Measurements from ENCODE around the gene SOHLH2. TPM values are rescaled to one million over a fixed set of nuclear protein-coding genes. Genes with fewer than 3 reads are reported as not detected.

SOHLH2 gene
- total and polyA plus RNA-seq, 2 of the 4 experiments (the other 2 are of a cell fraction): 0.17 to 0.18 TPM

GRCh38 chr13:36134632-36135031 is 79.7 kb downstream of the SOHLH2 start:
- no peak overlapping the region for H4K91ac ChIP-seq (ENCODE audit: insufficient read depth, low read depth, low read length)
- H2AFZ ChIP-seq (replicated peaks; ENCODE audit: low read length, poor library complexity): no peak overlapping the region
- no peak overlapping the region for H3K4me2 ChIP-seq (ENCODE audit: low read depth, low read length)
- no peak overlapping the region for H3K4ac ChIP-seq (ENCODE audit: low read depth, low read length)
- H3K27me3 ChIP-seq (ENCODE audit: control insufficient read depth, insufficient read depth, low read length): peaks cover 23% of the 10 kb centered on the region
- no peak overlapping the region for H3K23ac ChIP-seq (ENCODE audit: low read depth, low read length)
- H3K9ac ChIP-seq (ENCODE audit: low read depth, low read length): no peak overlapping the region
- no peaks in the 10 kb centered on the region for H3K79me1 ChIP-seq (ENCODE audit: low read depth in 1 of 2, low read length in 2 of 2)
- no peak overlapping the region for H3K27ac ChIP-seq (ENCODE audit: insufficient read depth, low read length)
- no peaks in the 10 kb centered on the region for H4K20me1 ChIP-seq (ENCODE audit: insufficient read depth, low read length)
- H4K8ac ChIP-seq (ENCODE audit: low read depth in 2 of 2, low read length in 2 of 2): no peak overlapping the region
- POLR2A ChIA-PET (ENCODE audit: unreplicated experiment): no interaction called here
- H3K56ac ChIP-seq (ENCODE audit: extremely low read depth, insufficient read depth, low read length): no peak overlapping the region
- CTCF ChIA-PET: no interaction called here
- dilution Hi-C loops (cut with HindIII; ENCODE audit: low sequenced_read_pairs, unreplicated experiment) (no loop called here), intact Hi-C loops (cut with micrococcal nuclease) (no loop called here), in situ Hi-C loops (cut with MboI; ENCODE audit: low sequenced_read_pairs) (no loop called here)
- no peak overlapping the region for H3K14ac ChIP-seq (replicated peaks; ENCODE audit: low read depth, low read length)
- no peak overlapping the region for H2BK5ac ChIP-seq (ENCODE audit: low read depth, low read length, poor library complexity, severe bottlenecking)
- no peaks in the 10 kb centered on the region for H3K4me1 ChIP-seq (ENCODE audit: control insufficient read depth, insufficient read depth, low read length)
- H2BK20ac ChIP-seq (ENCODE audit: low read depth, low read length): no peak overlapping the region
- H3K9me1 ChIP-seq (ENCODE audit: insufficient read depth, low read length): no peaks in the 10 kb centered on the region
- WGBS, 2 experiments (ENCODE audit: extremely low coverage in 2 of 2, insufficient read length in 1 of 2): no CpG with 5 or more reads among the region's 1 CpG
- no peak overlapping the region for H4K5ac ChIP-seq (ENCODE audit: low read depth, low read length)
- H2AK9ac ChIP-seq (replicated peaks; ENCODE audit: low read depth, low read length, poor library complexity): no peak overlapping the region
- no TSS peak for BruUV-seq (replicated peaks)
- no peaks in the 10 kb centered on the region for H3K9me3 ChIP-seq (ENCODE audit: control insufficient read depth, insufficient read depth, low read length)
- ATAC-seq (ENCODE audit: low read depth) (no peak), DNase-seq (no peak)
- no peak overlapping the region for H2AK5ac ChIP-seq (ENCODE audit: low read depth, low read length)
- H2BK15ac ChIP-seq (ENCODE audit: low read depth, low read length): no peak overlapping the region
- TF ChIP-seq MAFK (IDR thresholded peaks at IDR 0.05; ENCODE audit: low read depth, low read length) (no peak), RAD21 (IDR thresholded peaks at IDR 0.05; ENCODE audit: low read length) (no peak), POLR2A (IDR thresholded peaks at IDR 0.05; ENCODE audit: low read depth, low read length) (no peak), RCOR1 (IDR thresholded peaks at IDR 0.05; ENCODE audit: insufficient replicate concordance, low read length) (no peak)
- H2BK120ac ChIP-seq (ENCODE audit: low read depth, low read length): no peak overlapping the region
- no peak overlapping the region for H3K18ac ChIP-seq (ENCODE audit: low read depth, low read length)
- no peak overlapping the region for H3K4me3 ChIP-seq (ENCODE audit: insufficient read depth, low read depth, low read length)
- H3K36me3 ChIP-seq (ENCODE audit: control insufficient read depth, insufficient read depth, low read length): no peaks in the 10 kb centered on the region
